ENCODE results near the gene RAPGEF2. TPM values are rescaled to one million over a fixed set of nuclear protein-coding genes. Genes with fewer than 3 reads are reported as not detected.
"Not testable (repeated sequence)": the region's sequence is repeated elsewhere in the genome, so short reads cannot be mapped to it uniquely, and the experiment has no call there.

Gene RAPGEF2
- total RNA-seq, 4 donors from 2014 or later = 60.2 to 109 (median 79.7) TPM

DNA sequence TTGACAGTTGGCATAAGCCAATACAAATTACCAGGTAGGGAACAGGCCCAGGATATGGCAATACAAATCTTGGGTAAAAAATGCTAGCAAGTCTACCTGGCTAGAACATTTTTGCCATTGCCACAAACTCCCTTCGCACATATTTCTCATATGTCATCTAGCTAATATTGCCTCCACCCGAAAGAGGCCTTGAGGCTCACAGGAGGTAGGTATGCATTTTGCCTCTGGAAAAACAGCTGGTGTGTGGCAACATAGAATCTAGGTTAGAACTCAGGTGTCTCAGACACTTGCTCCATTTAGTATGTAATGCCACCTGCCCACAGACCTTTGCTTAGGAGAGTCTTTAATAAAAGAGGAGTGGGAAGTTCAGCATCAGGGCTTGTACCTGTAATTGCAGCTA lies 16.3 kb upstream of the RAPGEF2 start:
- no peaks in the 10 kb centered on the region for H3K36me3 ChIP-seq
- WGBS, 2 donors = 90 to 97% methylated on average over 2 of the region's 2 CpGs
- H3K27me3 ChIP-seq = no peaks in the 10 kb centered on the region
- H3K9me3 ChIP-seq = no peaks in the 10 kb centered on the region
- intact Hi-C loops (cut with DNase I) = no loop called here
- no peak overlapping the region for H3K4me3 ChIP-seq (replicated peaks in 1 of 3)
- no peaks in the 10 kb centered on the region for H3K4me1 ChIP-seq
- no peak overlapping the region for H3K27ac ChIP-seq
- no peak for DNase-seq
- TF ChIP-seq, protein P1, sequence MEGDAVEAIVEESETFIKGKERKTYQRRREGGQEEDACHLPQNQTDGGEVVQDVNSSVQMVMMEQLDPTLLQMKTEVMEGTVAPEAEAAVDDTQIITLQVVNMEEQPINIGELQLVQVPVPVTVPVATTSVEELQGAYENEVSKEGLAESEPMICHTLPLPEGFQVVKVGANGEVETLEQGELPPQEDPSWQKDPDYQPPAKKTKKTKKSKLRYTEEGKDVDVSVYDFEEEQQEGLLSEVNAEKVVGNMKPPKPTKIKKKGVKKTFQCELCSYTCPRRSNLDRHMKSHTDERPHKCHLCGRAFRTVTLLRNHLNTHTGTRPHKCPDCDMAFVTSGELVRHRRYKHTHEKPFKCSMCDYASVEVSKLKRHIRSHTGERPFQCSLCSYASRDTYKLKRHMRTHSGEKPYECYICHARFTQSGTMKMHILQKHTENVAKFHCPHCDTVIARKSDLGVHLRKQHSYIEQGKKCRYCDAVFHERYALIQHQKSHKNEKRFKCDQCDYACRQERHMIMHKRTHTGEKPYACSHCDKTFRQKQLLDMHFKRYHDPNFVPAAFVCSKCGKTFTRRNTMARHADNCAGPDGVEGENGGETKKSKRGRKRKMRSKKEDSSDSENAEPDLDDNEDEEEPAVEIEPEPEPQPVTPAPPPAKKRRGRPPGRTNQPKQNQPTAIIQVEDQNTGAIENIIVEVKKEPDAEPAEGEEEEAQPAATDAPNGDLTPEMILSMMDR (IDR thresholded peaks at IDR 0.05) = no peak
- no peak for TF ChIP-seq POLR2A (IDR thresholded peaks at IDR 0.05)

- WGBS, 2 donors = 95% methylated on average over 4 of the region's 4 CpGs
- H3K4me3 ChIP-seq (replicated peaks in 1 of 3) = no peak overlapping the region
- TF ChIP-seq POLR2A (IDR thresholded peaks at IDR 0.05) = no peak
- TF ChIP-seq, protein P1 (IDR thresholded peaks at IDR 0.05) = no peak
- DNase-seq = no peak
- no peaks in the 10 kb centered on the region for H3K36me3 ChIP-seq
- H3K27me3 ChIP-seq = no peaks in the 10 kb centered on the region
- H3K27ac ChIP-seq = no peak overlapping the region
- no peaks in the 10 kb centered on the region for H3K9me3 ChIP-seq
- H3K4me1 ChIP-seq = no peaks in the 10 kb centered on the region
- intact Hi-C loops (cut with DNase I) = no loop called here
Measured at GRCh38 chr4:159090255-159090654, 12.6 kb upstream of the RAPGEF2 start.

DNA sequence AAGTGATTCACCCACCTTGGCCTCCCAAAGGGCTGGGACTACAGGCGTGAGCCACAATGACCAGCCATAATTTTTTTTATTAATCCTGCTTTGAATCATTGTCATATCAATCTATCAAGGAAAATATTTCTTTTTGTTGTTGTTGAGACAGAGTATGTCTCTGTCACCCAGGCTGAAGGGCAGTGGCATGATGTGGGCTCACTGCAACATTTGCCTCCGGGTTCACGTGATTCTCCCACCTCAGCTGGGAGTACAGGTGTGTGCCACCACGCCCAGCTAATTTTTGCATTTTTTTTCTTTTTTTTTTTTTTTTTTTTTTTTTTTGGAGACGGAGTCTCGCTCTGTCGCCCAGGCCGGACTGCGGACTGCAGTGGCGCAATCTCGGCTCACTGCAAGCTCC lies 8.7 kb upstream of the RAPGEF2 start:
- H3K9me3 ChIP-seq; H3K36me3 ChIP-seq; H3K27me3 ChIP-seq; H3K4me3 ChIP-seq (replicated peaks in 1 of 3); H3K27ac ChIP-seq; intact Hi-C loops (cut with DNase I); DNase-seq; H3K4me1 ChIP-seq: not testable (repeated sequence)
- 97% methylated on average over 5 to 7 of the region's 11 CpGs for WGBS, 2 donors

GRCh38 chr4:159096434-159096833 lies 6.4 kb upstream of the RAPGEF2 start:
- intact Hi-C loops (cut with DNase I) = no loop called here
- WGBS, 2 donors = 84 to 88% methylated on average over 3 of the region's 3 CpGs
- Histone ChIP-seq H3K4me3 (replicated peaks in 1 of 3) (no peak overlapping the region), H3K9me3 (no peaks in the 10 kb centered on the region), H3K27me3 (no peaks in the 10 kb centered on the region), H3K4me1 (peaks cover 0 to 4% of the 10 kb centered on the region in 2 donors), H3K27ac (no peak overlapping the region), H3K36me3 (no peaks in the 10 kb centered on the region)
- no peak for DNase-seq
- TF ChIP-seq, protein P1 (IDR thresholded peaks at IDR 0.05) = no peak

- 70 to 85% methylated on average over 1 of the region's 1 CpG for WGBS, 2 donors
- Histone ChIP-seq H3K27ac (no peak overlapping the region), H3K27me3 (no peaks in the 10 kb centered on the region), H3K4me3 (replicated peaks in 1 of 3) (no peak overlapping the region), H3K9me3 (no peaks in the 10 kb centered on the region), H3K4me1 (peaks cover under 1 to 4% of the 10 kb centered on the region in 2 donors), H3K36me3 (no peaks in the 10 kb centered on the region)
- DNase-seq = no peak
- intact Hi-C loops (cut with DNase I) = no loop called here
- TF ChIP-seq, protein P1 (IDR thresholded peaks at IDR 0.05) = no peak
Measured at GRCh38 chr4:159097144-159097543, 5.7 kb upstream of the RAPGEF2 start.

GRCh38 chr4:159097785-159098184 lies 5.1 kb upstream of the RAPGEF2 start:
- intact Hi-C loops (cut with DNase I) = no loop called here
- Histone ChIP-seq H3K27me3 (no peaks in the 10 kb centered on the region), H3K9me3 (no peaks in the 10 kb centered on the region), H3K27ac (no peak overlapping the region), H3K4me1 (peaks cover 3 to 4% of the 10 kb centered on the region in 2 donors), H3K36me3 (no peaks in the 10 kb centered on the region), H3K4me3 (replicated peaks in 1 of 3) (no peak overlapping the region)
- WGBS, 2 donors = 3 to 21% methylated on average over 1 of the region's 1 CpG
- DNase-seq = no peak
- TF ChIP-seq, protein P1 (IDR thresholded peaks at IDR 0.05) = no peak
- TF ChIP-seq POLR2A (IDR thresholded peaks at IDR 0.05) = no peak

Measured in thyroid gland (tissue), 4 donors.